GM21423 (cell line): Measurements from ENCODE around the gene BTBD3.

ENCODE experiments used
- ATAC-seq: cut with Tn5 transposase; IDR thresholded peaks from one replicate; pipeline ENCODE4 v1.9.1; 2021; ENCODE audit warnings: mild to moderate bottlenecking, moderate library complexity; ENCODE audit not compliant: unreplicated experiment

BTBD3 gene

DNA sequence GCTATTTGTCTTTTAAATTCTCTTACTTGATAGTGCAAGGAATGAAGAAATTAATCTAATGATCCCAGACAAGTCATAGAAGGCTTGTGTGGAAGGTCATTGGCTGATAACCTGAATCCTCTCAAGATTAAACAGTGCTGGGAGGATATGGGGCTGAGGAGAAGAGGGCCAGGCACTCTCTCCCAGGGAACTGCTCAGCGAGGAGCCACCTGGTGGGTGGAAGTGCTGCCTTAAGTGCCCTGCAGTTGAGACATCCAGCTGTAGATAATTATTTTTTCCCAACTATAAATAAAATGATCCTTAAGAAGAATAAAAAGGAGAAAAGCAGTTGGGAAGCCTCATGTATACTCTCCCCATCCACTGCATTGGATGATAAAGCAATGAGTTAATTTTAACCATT is 47.9 kb downstream of the BTBD3 start:
- no peak for ATAC-seq

DNA sequence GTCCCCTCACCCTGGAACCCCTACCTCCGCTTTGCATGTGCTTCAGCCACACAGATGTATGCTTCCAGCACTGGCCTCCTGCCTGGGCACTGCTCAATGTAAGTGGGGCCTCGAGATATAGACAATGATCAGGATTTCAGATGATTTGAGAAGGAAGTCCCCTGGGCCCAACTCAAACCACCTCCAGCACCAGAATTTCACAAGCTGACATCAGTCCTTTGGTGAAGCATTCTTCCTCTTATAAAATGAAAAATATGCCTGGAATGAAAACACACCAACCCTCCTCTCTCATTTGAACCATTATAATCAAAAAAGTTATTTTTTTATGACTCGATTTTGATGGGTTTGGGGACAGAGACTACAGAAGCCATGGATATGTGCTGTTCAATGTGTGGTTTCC is 48.5 kb downstream of the BTBD3 start:
- ATAC-seq, result no peak

DNA sequence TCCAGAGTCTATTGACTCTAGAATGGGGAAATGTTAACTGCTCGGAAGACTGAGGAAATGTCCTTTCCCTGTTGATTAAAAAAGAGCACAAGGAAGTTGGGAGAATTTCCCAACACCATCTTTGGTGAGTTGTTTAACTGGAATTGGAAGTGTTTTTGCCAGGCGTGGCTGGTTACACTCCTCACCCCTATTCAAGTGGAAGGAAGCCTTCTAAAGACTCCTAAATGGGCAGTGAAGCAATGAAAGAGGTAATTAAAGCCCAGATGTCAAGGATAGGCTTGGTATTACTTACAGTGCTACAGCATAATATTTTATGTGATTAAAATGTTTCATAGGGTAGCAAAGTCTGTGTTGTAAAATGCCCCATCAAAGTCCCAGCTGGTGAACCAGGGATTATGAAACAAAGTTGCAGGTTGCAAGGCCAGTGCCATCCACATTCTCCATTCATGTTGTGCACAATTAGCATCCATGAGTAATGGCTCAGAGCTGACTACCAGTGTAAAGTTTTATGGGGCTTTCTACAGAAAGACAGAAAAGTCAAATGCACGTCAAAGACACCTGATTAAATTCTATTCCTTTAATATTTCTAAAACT is 52.6 kb downstream of the BTBD3 start:
- ATAC-seq, result no peak

DNA sequence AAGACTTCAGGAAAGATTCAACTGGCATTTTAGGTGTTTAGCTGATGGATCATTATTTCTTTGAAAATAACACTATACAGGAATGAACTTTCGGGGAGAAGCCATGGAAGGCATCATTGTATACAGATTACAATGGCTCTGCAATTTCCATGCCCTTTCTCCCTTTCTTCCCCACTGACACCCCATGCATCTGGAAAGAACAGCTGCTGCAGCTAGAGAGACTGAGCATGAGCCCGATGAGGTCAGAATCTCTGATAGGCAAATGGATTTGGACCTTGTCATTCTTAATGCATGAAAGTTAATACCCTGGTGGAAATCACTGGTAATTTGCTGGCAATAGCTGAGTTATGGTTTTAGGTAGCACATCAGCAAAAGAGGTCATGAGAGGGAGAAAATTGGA is 54.8 kb downstream of the BTBD3 start:
- no peak for ATAC-seq
